Measurements from ENCODE around the gene IL13. TPM values are rescaled to one million over a fixed set of nuclear protein-coding genes. Genes with fewer than 3 reads are reported as not detected.

IL13 gene
- total and polyA plus RNA-seq, 11 donors = 0.34 TPM; not detected in 10

DNA sequence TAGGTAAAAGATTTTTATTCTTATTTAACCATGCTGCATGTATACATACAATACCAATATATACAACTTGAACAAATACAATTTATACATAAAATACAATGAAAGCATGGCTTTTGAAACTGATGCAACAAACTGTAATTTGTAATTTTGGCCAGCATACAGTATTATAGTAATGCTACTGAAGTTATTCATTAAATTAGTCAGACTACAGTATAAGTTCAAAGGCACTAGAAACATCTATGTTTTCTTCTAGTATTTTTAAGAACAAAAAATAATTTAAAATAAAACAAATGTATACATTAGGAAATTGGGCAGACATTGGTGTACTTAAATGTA is 34.6 kb downstream of the IL13 start:
- TF ChIP-seq POLR2A (IDR thresholded peaks at IDR 0.05) = no peak

DNA sequence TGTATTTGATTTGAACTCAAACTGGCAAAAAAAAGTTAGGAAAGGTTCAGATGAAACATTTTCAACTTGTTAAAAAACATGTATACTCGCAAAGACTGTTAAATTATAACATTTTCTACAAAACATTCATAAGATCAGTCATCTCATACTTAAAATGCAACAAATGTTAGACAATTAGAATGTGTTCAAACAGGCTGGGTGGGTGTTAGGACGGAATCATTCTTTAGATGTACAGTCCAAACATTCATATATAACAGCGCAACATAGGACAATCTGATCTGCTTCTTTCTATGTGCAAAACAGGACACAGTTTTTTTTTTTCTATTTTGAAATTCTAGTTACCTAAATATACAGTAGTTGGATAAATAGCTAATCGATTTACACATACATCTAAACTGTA is 38.0 kb downstream of the IL13 start:
- H3K4me1 ChIP-seq = no peaks in the 10 kb centered on the region
- ATAC-seq = no peak
- WGBS, 4 donors = 93 to 97% (median 96%) methylated on average over 4 of the region's 4 CpGs
- intact Hi-C loops (cut with DNase I) = no loop called here
- no peak overlapping the region for H3K4me3 ChIP-seq
- TF ChIP-seq, protein P1, sequence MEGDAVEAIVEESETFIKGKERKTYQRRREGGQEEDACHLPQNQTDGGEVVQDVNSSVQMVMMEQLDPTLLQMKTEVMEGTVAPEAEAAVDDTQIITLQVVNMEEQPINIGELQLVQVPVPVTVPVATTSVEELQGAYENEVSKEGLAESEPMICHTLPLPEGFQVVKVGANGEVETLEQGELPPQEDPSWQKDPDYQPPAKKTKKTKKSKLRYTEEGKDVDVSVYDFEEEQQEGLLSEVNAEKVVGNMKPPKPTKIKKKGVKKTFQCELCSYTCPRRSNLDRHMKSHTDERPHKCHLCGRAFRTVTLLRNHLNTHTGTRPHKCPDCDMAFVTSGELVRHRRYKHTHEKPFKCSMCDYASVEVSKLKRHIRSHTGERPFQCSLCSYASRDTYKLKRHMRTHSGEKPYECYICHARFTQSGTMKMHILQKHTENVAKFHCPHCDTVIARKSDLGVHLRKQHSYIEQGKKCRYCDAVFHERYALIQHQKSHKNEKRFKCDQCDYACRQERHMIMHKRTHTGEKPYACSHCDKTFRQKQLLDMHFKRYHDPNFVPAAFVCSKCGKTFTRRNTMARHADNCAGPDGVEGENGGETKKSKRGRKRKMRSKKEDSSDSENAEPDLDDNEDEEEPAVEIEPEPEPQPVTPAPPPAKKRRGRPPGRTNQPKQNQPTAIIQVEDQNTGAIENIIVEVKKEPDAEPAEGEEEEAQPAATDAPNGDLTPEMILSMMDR (IDR thresholded peaks at IDR 0.05) = no peak
- no peak for TF ChIP-seq POLR2A (IDR thresholded peaks at IDR 0.05)
- H3K9me3 ChIP-seq = no peaks in the 10 kb centered on the region
- H3K27me3 ChIP-seq = no peaks in the 10 kb centered on the region
- no peak overlapping the region for H3K27ac ChIP-seq
- H3K36me3 ChIP-seq = peaks cover 0 to 69% (median 15%) of the 10 kb centered on the region in 9 donors
- DNase-seq = no peak

More for the DNA sequence above, 34.6 kb downstream of the IL13 start:
- no peak for ATAC-seq
- Histone ChIP-seq H3K4me1 (peaks cover 0 to 14% (median 0%) of the 10 kb centered on the region in 12 donors), H3K27me3 (no peaks in the 10 kb centered on the region), H3K27ac (no peak overlapping the region), H3K36me3 (peaks cover 0 to 40% (median 4%) of the 10 kb centered on the region in 9 donors), H3K4me3 (no peak overlapping the region), H3K9me3 (no peaks in the 10 kb centered on the region)
- no peak for DNase-seq
- intact Hi-C loops (cut with DNase I) = no loop called here

DNA sequence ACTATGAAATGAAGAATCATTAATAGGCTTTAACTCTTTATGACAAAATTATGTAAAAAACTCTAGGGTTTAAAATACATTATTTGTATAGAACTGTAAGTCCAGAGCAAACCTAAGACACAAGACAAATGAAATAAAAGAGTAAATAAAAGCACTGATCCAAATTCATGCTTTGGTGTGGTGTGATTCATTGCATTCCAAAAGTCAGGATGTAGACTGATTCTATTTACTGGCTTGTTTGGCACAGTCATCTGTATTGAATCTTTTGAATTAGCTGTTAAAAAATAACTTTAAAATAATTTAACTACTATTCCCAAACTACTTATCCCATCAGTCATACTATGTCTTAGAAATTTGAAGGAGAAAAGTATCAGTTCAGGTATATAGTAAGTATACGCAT is 46.9 kb downstream of the IL13 start:
- Histone ChIP-seq H3K36me3 (peaks cover 0 to 72% (median 28%) of the 10 kb centered on the region in 9 donors), H3K27me3 (no peaks in the 10 kb centered on the region), H3K4me1 (no peaks in the 10 kb centered on the region), H3K9me3 (no peaks in the 10 kb centered on the region), H3K4me3 (no peak overlapping the region), H3K27ac (no peak overlapping the region)
- 94 to 99% (median 99%) methylated on average over 1 of the region's 1 CpG for WGBS, 4 donors
- intact Hi-C loops (cut with DNase I) = no loop called here
- ATAC-seq = no peak
- no peak for DNase-seq
- no peak for TF ChIP-seq POLR2A (IDR thresholded peaks at IDR 0.05)
- TF ChIP-seq, protein P1 (IDR thresholded peaks at IDR 0.05) = no peak

DNA sequence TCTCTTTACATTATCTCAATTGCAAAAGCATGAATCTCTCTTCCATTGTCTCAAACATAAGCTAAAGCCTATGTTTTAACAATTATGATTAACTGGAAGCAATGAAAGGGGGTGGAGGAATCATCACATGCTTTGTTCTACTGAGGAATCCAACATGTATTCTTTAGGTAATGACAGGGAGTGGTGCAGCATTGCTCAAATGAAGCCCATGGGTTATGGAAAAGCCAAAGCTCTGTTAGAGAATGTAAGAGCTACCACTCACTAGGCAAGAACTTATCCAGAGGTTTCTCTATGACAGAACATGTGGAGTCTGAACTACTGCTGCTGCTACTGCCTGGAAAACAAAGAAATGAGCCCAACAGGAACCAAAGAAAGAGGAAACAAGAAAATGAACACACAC is 50.7 kb downstream of the IL13 start:
- H3K4me1 ChIP-seq = no peaks in the 10 kb centered on the region
- no peaks in the 10 kb centered on the region for H3K9me3 ChIP-seq
- peaks cover 0 to 61% (median 0%) of the 10 kb centered on the region in 9 donors for H3K36me3 ChIP-seq
- no peak overlapping the region for H3K27ac ChIP-seq
- H3K27me3 ChIP-seq = no peaks in the 10 kb centered on the region
- DNase-seq (no peak), ATAC-seq (no peak)
- TF ChIP-seq POLR2A (IDR thresholded peaks at IDR 0.05) = no peak
- intact Hi-C loops (cut with DNase I) = no loop called here
- no peak overlapping the region for H3K4me3 ChIP-seq

Other genes with a start within 250 kb of the IL13 start
- 100 to 1,000 TPM in 1 of 9 donors, 10 to 100 TPM in 7, 1 to 10 TPM in 1; 9.2 to 190 (median 18.4) TPM for gene IRF1, start 167.4 kb upstream of the IL13 start, total RNA-seq
- 10 to 100 TPM in 1 of 2 donors, 1 to 10 TPM in 1; 7.5 to 12.2 TPM for gene IRF1, start 167.4 kb upstream of the IL13 start, polyA plus RNA-seq
- gene IL5, start 114.7 kb upstream of the IL13 start, total RNA-seq = not detected
- gene IL5, start 114.7 kb upstream of the IL13 start, polyA plus RNA-seq = not detected
- gene RAD50, start 101.2 kb upstream of the IL13 start, total RNA-seq = 10 to 100 TPM; 17.5 to 41.8 (median 32.4) TPM
- gene RAD50, start 101.2 kb upstream of the IL13 start, polyA plus RNA-seq = 10 to 100 TPM in 1 of 2 donors, 1 to 10 TPM in 1; 9.3 to 16.1 TPM
- gene IL4, start 15.8 kb downstream of the IL13 start, total RNA-seq = not detected
- not detected for gene IL4, start 15.8 kb downstream of the IL13 start, polyA plus RNA-seq
- 10 to 100 TPM in 6 of 9 donors, 1 to 10 TPM in 3; 5.8 to 19.3 (median 11.2) TPM for gene KIF3A, start 79.4 kb downstream of the IL13 start, total RNA-seq
- 1 to 10 TPM; 6.0 to 8.5 TPM for gene KIF3A, start 79.4 kb downstream of the IL13 start, polyA plus RNA-seq
- gene CCNI2, start 89.3 kb downstream of the IL13 start, total RNA-seq = under 1 TPM in 1 of 9 donors, not detected in 8; 0.20 TPM
- gene CCNI2, start 89.3 kb downstream of the IL13 start, polyA plus RNA-seq = under 1 TPM; 0.11 to 0.50 TPM
- gene SEPTIN8, start 119.1 kb downstream of the IL13 start, total RNA-seq = 10 to 100 TPM; 24.5 to 47.6 (median 33.8) TPM
- 10 to 100 TPM; 11.0 to 19.2 TPM for gene SEPTIN8, start 119.1 kb downstream of the IL13 start, polyA plus RNA-seq
- under 1 TPM in 3 of 9 donors, not detected in 6; 0.24 to 0.50 (median 0.38) TPM for gene SOWAHA, start 155.1 kb downstream of the IL13 start, total RNA-seq
- gene SOWAHA, start 155.1 kb downstream of the IL13 start, polyA plus RNA-seq = under 1 TPM; 0.03 to 0.08 TPM
- 1 to 10 TPM; 2.9 to 6.8 (median 4.7) TPM for gene SHROOM1, start 172.5 kb downstream of the IL13 start, total RNA-seq
- 1 to 10 TPM; 2.0 to 4.8 TPM for gene SHROOM1, start 172.5 kb downstream of the IL13 start, polyA plus RNA-seq
- under 1 TPM in 8 of 9 donors, not detected in 1; 0.25 to 1.00 (median 0.51) TPM for gene GDF9, start 208.3 kb downstream of the IL13 start, total RNA-seq
- gene GDF9, start 208.3 kb downstream of the IL13 start, polyA plus RNA-seq = under 1 TPM; 0.10 to 0.27 TPM
- 1,000 to 10,000 TPM in 6 of 9 donors, 100 to 1,000 TPM in 3; 539 to 2,034 (median 1,454) TPM for gene UQCRQ, start 208.5 kb downstream of the IL13 start, total RNA-seq
- 1,000 to 10,000 TPM in 1 of 2 donors, 100 to 1,000 TPM in 1; 656 to 2,165 TPM for gene UQCRQ, start 208.5 kb downstream of the IL13 start, polyA plus RNA-seq
- gene LEAP2, start 215.5 kb downstream of the IL13 start, total RNA-seq = 1 to 10 TPM in 4 of 9 donors, under 1 TPM in 5; 0.16 to 1.9 (median 0.91) TPM
- gene LEAP2, start 215.5 kb downstream of the IL13 start, polyA plus RNA-seq = 1 to 10 TPM in 1 of 2 donors, under 1 TPM in 1; 0.37 to 2.0 TPM

Data from heart left ventricle (tissue), 16 donors.